Activated T-helper 1 cell treated with anti-CD3 and anti-CD28 coated beads, Interleukin-12 subunit alpha, Interleukin-12 subunit beta, Interleukin-2, Interleukin-4 antibody, amounts not matched to agents 30 ng/mL and 10 ng/mL and 1 ng/mL, durations not matched to agents 14 hours and 24 hours and 36 hours (primary cell): ENCODE measurements around the gene MAPK10. TPM values are rescaled to one million over a fixed set of nuclear protein-coding genes. Genes with fewer than 3 reads are reported as not detected.

Source experiments
- DNase-seq: peaks from one replicate; pipeline ENCODE4 v3.0.0; 2021; ENCODE audit warnings: low spot score
- H3K27ac Mint-ChIP-seq: one replicate; pipeline ENCODE4 v1.8.0; 2021; ENCODE audit warnings: mild to moderate bottlenecking, mixed read lengths
- H3K27me3 Mint-ChIP-seq: one replicate; pipeline ENCODE4 v1.8.0; 2022; ENCODE audit warnings: mild to moderate bottlenecking, moderate library complexity, mixed read lengths; ENCODE audit not compliant: insufficient read depth
- H3K36me3 Mint-ChIP-seq: one replicate; pipeline ENCODE4 v1.8.0; 2021; ENCODE audit warnings: low read depth, mixed read lengths
- H3K4me1 Mint-ChIP-seq: one replicate; pipeline ENCODE4 v1.8.0; 2021; ENCODE audit warnings: low read depth, mixed read lengths
- H3K4me3 Mint-ChIP-seq: one replicate; pipeline ENCODE4 v1.8.0; 2021; ENCODE audit warnings: mild to moderate bottlenecking, moderate library complexity, mixed read lengths
- H3K9me3 Mint-ChIP-seq: one replicate; pipeline ENCODE4 v1.8.0; 2021; ENCODE audit warnings: mixed read lengths
- intact Hi-C: fragments of 100-400 bp; cut with micrococcal nuclease; formaldehyde crosslinking; loops from one replicate; pipeline ENCODE4 v1.15.1; 2024
- total RNA-seq: library from RNA; stranded (reverse); gene quantifications from 2 replicates; pipeline ENCODE4 v1.2.3, GENCODE V29; 2022

MAPK10 gene
- total RNA-seq, 1 donor from 2014 or later: not detected

GRCh38 chr4:86019906-86020305 lies 339.9 kb downstream of the MAPK10 start:
- DNase-seq: no peak
- Mint-ChIP-seq H3K4me1 (no peaks in the 10 kb centered on the region), H3K27me3 (no peaks in the 10 kb centered on the region), H3K4me3 (no peak overlapping the region), H3K27ac (no peak overlapping the region), H3K36me3 (no peaks in the 10 kb centered on the region), H3K9me3 (no peaks in the 10 kb centered on the region)
- intact Hi-C loops: no loop called here

DNA sequence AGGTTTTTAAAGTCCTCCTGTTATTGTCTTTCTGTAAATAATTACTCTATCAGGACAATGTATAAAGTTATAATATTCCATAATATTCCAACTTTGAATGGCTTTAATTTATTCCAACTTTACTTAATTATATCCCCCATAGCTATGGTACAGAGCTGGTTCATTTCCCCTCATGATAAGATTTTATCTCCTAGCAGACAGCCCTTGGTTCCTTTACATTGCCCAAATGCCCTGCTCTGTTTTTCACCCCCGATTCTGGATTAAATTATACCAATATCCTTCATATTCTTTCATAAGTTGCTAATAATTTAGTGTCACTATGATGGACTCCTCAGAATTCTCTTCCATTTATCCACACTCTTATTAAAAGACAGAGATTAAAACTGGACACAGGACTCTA lies 340.5 kb downstream of the MAPK10 start:
- DNase-seq: no peak
- H3K4me1 Mint-ChIP-seq: no peaks in the 10 kb centered on the region
- no peaks in the 10 kb centered on the region for H3K27me3 Mint-ChIP-seq
- H3K27ac Mint-ChIP-seq: no peak overlapping the region
- no peak overlapping the region for H3K4me3 Mint-ChIP-seq
- H3K36me3 Mint-ChIP-seq: no peaks in the 10 kb centered on the region
- H3K9me3 Mint-ChIP-seq: no peaks in the 10 kb centered on the region
- intact Hi-C loops: no loop called here

- DNase-seq: no peak
- Mint-ChIP-seq H3K4me1 (no peaks in the 10 kb centered on the region), H3K4me3 (no peak overlapping the region), H3K36me3 (no peaks in the 10 kb centered on the region), H3K27me3 (no peaks in the 10 kb centered on the region), H3K9me3 (no peaks in the 10 kb centered on the region), H3K27ac (no peak overlapping the region)
- intact Hi-C loops: no loop called here
Observed at GRCh38 chr4:86015412-86016350, 344.2 kb downstream of the MAPK10 start.

GRCh38 chr4:86014599-86014998 lies 345.3 kb downstream of the MAPK10 start:
- H3K27me3 Mint-ChIP-seq: no peaks in the 10 kb centered on the region
- H3K9me3 Mint-ChIP-seq: no peaks in the 10 kb centered on the region
- no peak for DNase-seq
- H3K4me3 Mint-ChIP-seq: no peak overlapping the region
- no peaks in the 10 kb centered on the region for H3K4me1 Mint-ChIP-seq
- H3K27ac Mint-ChIP-seq: no peak overlapping the region
- intact Hi-C loops: no loop called here
- no peaks in the 10 kb centered on the region for H3K36me3 Mint-ChIP-seq

- intact Hi-C loops: no loop called here
- DNase-seq: no peak
- H3K4me3 Mint-ChIP-seq: no peak overlapping the region
- no peaks in the 10 kb centered on the region for H3K9me3 Mint-ChIP-seq
- no peaks in the 10 kb centered on the region for H3K4me1 Mint-ChIP-seq
- H3K36me3 Mint-ChIP-seq: no peaks in the 10 kb centered on the region
- H3K27me3 Mint-ChIP-seq: no peaks in the 10 kb centered on the region
- no peak overlapping the region for H3K27ac Mint-ChIP-seq
Observed at GRCh38 chr4:86013621-86014020, 346.2 kb downstream of the MAPK10 start.

DNA sequence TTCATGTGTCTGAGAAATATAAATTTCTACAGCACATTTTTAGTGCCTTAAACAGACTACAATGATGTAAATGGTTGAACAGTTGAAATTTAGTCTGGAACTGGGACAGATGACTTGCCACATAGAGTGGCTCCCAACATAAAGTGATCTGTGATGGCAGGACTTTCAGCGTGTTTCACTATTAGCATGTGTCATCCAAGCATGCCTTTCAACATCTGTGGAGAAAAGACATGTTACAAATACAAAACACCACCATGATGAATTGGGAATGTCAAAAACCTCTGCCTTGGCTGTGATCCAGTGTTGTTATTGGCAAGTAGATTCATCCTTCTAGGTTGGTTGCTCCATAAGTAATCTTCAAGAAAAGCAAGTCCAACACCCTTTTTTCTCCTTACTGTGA lies 348.7 kb downstream of the MAPK10 start:
- H3K9me3 Mint-ChIP-seq: no peaks in the 10 kb centered on the region
- intact Hi-C loops: no loop called here
- H3K4me1 Mint-ChIP-seq: no peaks in the 10 kb centered on the region
- H3K4me3 Mint-ChIP-seq: no peak overlapping the region
- H3K27ac Mint-ChIP-seq: no peak overlapping the region
- H3K36me3 Mint-ChIP-seq: no peaks in the 10 kb centered on the region
- no peaks in the 10 kb centered on the region for H3K27me3 Mint-ChIP-seq
- no peak for DNase-seq

DNA sequence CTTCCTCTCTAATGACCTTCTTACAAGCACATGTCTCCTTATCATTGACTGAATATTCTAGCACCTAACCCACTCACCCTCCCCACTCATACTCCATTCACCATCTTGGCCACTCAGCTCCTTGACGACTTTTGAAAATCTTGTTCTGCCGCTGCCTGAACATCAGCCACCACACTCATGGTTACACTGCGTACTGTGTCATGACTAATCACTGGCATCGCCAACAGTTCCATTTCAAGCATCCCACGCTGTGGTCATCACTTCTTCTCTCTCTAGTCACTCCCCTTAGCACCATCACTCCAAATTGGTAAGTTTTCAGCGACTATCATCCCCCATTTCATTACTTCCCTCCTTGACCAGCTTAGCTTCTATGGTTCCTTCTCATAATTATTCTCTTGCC lies 352.8 kb downstream of the MAPK10 start:
- intact Hi-C loops: no loop called here
- no peak overlapping the region for H3K4me3 Mint-ChIP-seq
- H3K9me3 Mint-ChIP-seq: no peaks in the 10 kb centered on the region

GRCh38 chr4:86006057-86006456 lies 353.8 kb downstream of the MAPK10 start:
- DNase-seq: no peak
- no peaks in the 10 kb centered on the region for H3K9me3 Mint-ChIP-seq
- H3K4me3 Mint-ChIP-seq: no peak overlapping the region
- intact Hi-C loops: no loop called here
- H3K27me3 Mint-ChIP-seq: no peaks in the 10 kb centered on the region
- H3K4me1 Mint-ChIP-seq: no peaks in the 10 kb centered on the region
- no peaks in the 10 kb centered on the region for H3K36me3 Mint-ChIP-seq
- H3K27ac Mint-ChIP-seq: no peak overlapping the region

More for the DNA sequence above, 352.8 kb downstream of the MAPK10 start:
- Mint-ChIP-seq H3K27ac (no peak overlapping the region), H3K4me1 (no peaks in the 10 kb centered on the region), H3K36me3 (no peaks in the 10 kb centered on the region), H3K27me3 (no peaks in the 10 kb centered on the region)
- no peak for DNase-seq

DNA sequence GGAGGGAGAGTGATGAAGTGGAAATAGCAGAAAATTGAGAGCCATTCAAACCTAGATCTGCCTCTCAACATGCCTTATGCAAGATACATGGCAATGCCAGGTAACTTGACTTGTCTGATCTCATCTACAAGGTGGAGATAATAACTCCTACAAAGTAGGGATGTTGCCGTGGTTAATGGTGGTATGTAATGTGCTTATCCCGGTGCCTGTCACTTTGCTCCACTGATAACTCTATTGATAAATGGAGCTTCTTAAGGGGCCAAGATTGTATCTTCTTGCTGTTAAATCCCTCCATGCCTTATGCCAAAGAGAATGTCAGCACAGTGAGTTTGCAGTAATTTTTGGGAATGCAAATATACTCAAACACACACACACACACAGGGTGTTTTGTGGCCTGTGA lies 355.8 kb downstream of the MAPK10 start:
- intact Hi-C loops: no loop called here
- H3K4me3 Mint-ChIP-seq: no peak overlapping the region
- no peak overlapping the region for H3K27ac Mint-ChIP-seq
- no peaks in the 10 kb centered on the region for H3K27me3 Mint-ChIP-seq
- no peaks in the 10 kb centered on the region for H3K4me1 Mint-ChIP-seq
- no peaks in the 10 kb centered on the region for H3K9me3 Mint-ChIP-seq
- H3K36me3 Mint-ChIP-seq: no peaks in the 10 kb centered on the region
- DNase-seq: no peak

GRCh38 chr4:86001591-86001990 lies 358.3 kb downstream of the MAPK10 start:
- DNase-seq: no peak
- intact Hi-C loops: no loop called here
- Mint-ChIP-seq H3K4me1 (no peaks in the 10 kb centered on the region), H3K4me3 (no peak overlapping the region), H3K27me3 (no peaks in the 10 kb centered on the region), H3K27ac (no peak overlapping the region), H3K36me3 (no peaks in the 10 kb centered on the region), H3K9me3 (no peaks in the 10 kb centered on the region)

- intact Hi-C loops: no loop called here
- no peaks in the 10 kb centered on the region for H3K4me1 Mint-ChIP-seq
- H3K36me3 Mint-ChIP-seq: no peaks in the 10 kb centered on the region
- DNase-seq: no peak
- H3K27me3 Mint-ChIP-seq: no peaks in the 10 kb centered on the region
- H3K27ac Mint-ChIP-seq: no peak overlapping the region
- no peaks in the 10 kb centered on the region for H3K9me3 Mint-ChIP-seq
- no peak overlapping the region for H3K4me3 Mint-ChIP-seq
Observed at GRCh38 chr4:85995361-85995760, 364.5 kb downstream of the MAPK10 start.

GRCh38 chr4:85994576-85994975 lies 365.3 kb downstream of the MAPK10 start:
- H3K9me3 Mint-ChIP-seq: no peaks in the 10 kb centered on the region
- no peaks in the 10 kb centered on the region for H3K27me3 Mint-ChIP-seq
- H3K36me3 Mint-ChIP-seq: no peaks in the 10 kb centered on the region
- intact Hi-C loops: no loop called here
- no peak for DNase-seq
- H3K27ac Mint-ChIP-seq: no peak overlapping the region
- H3K4me3 Mint-ChIP-seq: no peak overlapping the region
- no peaks in the 10 kb centered on the region for H3K4me1 Mint-ChIP-seq

DNA sequence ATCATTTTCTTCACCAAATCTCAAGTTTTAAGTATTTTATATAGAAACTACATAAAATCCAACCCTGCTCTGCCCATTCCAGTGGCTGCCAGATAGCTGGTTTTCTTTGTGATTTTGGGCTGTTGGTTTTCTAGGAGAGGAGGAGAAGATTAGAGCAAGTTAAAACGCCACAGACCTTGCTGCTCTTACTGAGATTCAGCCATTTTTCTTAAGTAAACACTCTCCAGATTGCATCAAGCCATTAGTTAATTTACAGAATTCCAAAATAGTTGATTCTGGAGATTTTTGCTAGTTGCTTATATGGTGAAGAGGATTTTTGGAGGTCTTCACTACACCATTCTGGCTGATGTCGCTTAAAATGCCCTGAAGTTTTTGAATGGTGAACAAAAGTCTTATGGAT lies 366.2 kb downstream of the MAPK10 start:
- no peak overlapping the region for H3K27ac Mint-ChIP-seq
- intact Hi-C loops: no loop called here
- H3K27me3 Mint-ChIP-seq: no peaks in the 10 kb centered on the region
- H3K4me3 Mint-ChIP-seq: no peak overlapping the region
- no peaks in the 10 kb centered on the region for H3K36me3 Mint-ChIP-seq
- no peaks in the 10 kb centered on the region for H3K9me3 Mint-ChIP-seq
- no peak for DNase-seq
- no peaks in the 10 kb centered on the region for H3K4me1 Mint-ChIP-seq

DNA sequence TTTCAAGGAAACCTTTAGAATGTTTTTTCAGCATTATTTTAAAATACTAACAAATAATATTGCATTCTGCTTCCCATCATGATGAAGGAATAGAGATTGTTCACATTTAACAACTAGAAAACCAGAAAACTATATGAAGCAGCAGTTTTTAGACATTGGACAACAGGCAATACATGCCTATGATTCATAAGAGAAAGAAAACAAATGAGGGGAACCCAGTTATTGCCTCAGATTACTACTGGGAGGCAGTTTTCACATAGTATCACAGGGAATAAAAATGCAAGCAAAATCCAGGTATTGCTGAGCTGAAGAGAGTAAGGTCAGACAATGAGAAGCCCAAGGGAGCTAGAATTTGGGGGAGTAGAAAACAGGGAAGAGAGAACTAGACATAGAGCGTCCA lies 373.6 kb downstream of the MAPK10 start:
- H3K36me3 Mint-ChIP-seq: no peaks in the 10 kb centered on the region
- intact Hi-C loops: no loop called here
- H3K27ac Mint-ChIP-seq: no peak overlapping the region
- no peak overlapping the region for H3K4me3 Mint-ChIP-seq
- H3K4me1 Mint-ChIP-seq: no peaks in the 10 kb centered on the region
- H3K27me3 Mint-ChIP-seq: no peaks in the 10 kb centered on the region
- DNase-seq: no peak
- H3K9me3 Mint-ChIP-seq: no peaks in the 10 kb centered on the region
